Measurements from ENCODE around the gene KLHL20.

- no peak for TF ChIP-seq CTCF (IDR thresholded peaks at IDR 0.05; ENCODE audit: insufficient read depth, low read depth, low read length)
- TF ChIP-seq EZH2 (IDR thresholded peaks at IDR 0.05; ENCODE audit: insufficient read depth, low read length), result no peak
Observed at GRCh38 chr1:173715538-173715844, 710 bp downstream of the KLHL20 start.

Data from astrocyte (in vitro differentiated cells and primary cell).